HepG2 (cell line): ENCODE results near the gene SOCS1. TPM values are rescaled to one million over a fixed set of nuclear protein-coding genes. Genes with fewer than 3 reads are reported as not detected.

ENCODE experiments used
- ATAC-seq: fragments of 200-7000 bp; cut with Tn5 transposase; 3 replicates; pipeline ENCODE4 v1.9.1; 2020; ENCODE audit warnings: mild to moderate bottlenecking, moderate library complexity
- BruUV-seq: library from RNA; stranded (reverse); fragments of 400-500 nt; replicated peaks from 2 replicates; lab custom pipeline; 2021; lab: Mats Ljungman, UMichigan
- CTCF ChIA-PET: fragments of 300-600 bp; formaldehyde crosslinking; extraction: SDS; loops from one replicate; lab custom pipeline; 2021; ENCODE audit warnings: low total read pairs, inconsistent platforms, low intra/inter-chr PET ratio; lab: Yijun Ruan, JAX
- POLR2A ChIA-PET: fragments of 350-600 bp; sonication (Branson Sonifier 250); formaldehyde crosslinking; loops from one replicate; lab custom pipeline; 2020; ENCODE audit warnings: antibody characterized with exemption, inconsistent platforms; lab: Yijun Ruan, JAX
- DNase-seq: peaks from one replicate; pipeline ENCODE4 v3.0.0-alpha.2; 2015; ENCODE audit warnings: low spot score
- FAIRE-seq: peaks from 3 replicates; lab custom pipeline; 2011; peaks lifted over from hg19 to GRCh38; lab: Jason Lieb, UNC
- H2AFZ ChIP-seq: one replicate; pipeline ENCODE4 v1.6.1; 2011; ENCODE audit warnings: low read length, inconsistent platforms
- H3K27ac ChIP-seq: fragments of 300-600 bp; 3 replicates; pipeline ENCODE4 v1.8.0; 2011; ENCODE audit warnings: mixed run types, mild to moderate bottlenecking, mixed read lengths, low read length, inconsistent platforms; ENCODE audit not compliant: insufficient read depth; ENCODE audit errors: extremely low read length
- H3K27me3 ChIP-seq, 2 experiments: fragments of 200-600 bp in 1 of 2; 2 replicates in 1 of 2; 3 replicates in 1 of 2; pipeline versions ENCODE4 v1.6.0 to v1.8.0; 2011; ENCODE audit warnings: low read length in 2 of 2, mild to moderate bottlenecking in 2 of 2, moderate library complexity in 2 of 2, inconsistent platforms in 1 of 2; ENCODE audit not compliant: insufficient read depth in 2 of 2, control insufficient read depth in 1 of 2
- H3K36me3 ChIP-seq, 2 experiments: fragments of 200-600 bp in 1 of 2; replicated peaks in 1 of 2; 2 replicates in 1 of 2; 3 replicates in 1 of 2; pipeline versions ENCODE4 v1.5.1 to v1.8.0; 2011; ENCODE audit warnings: low read length in 2 of 2, inconsistent platforms in 1 of 2; ENCODE audit not compliant: insufficient read depth in 2 of 2, control insufficient read depth in 1 of 2
- H3K4me1 ChIP-seq: 2 replicates; pipeline ENCODE4 v1.5.1; 2012; ENCODE audit warnings: low read length, inconsistent platforms; ENCODE audit not compliant: insufficient read depth
- H3K4me2 ChIP-seq: 2 replicates; pipeline ENCODE4 v1.6.0; 2011; ENCODE audit warnings: low read depth, low read length, inconsistent platforms
- H3K4me3 ChIP-seq, 3 experiments: fragments of 200-600 bp in 1 of 3; sonication (generic), shearing (Covaris generic) in 1 of 3; replicated peaks in 1 of 3; 2 replicates each; pipeline ENCODE4 v1.5.1; 2011 to 2016; ENCODE audit warnings: low read length in 3 of 3, inconsistent platforms in 2 of 3, low read depth in 2 of 3, mild to moderate bottlenecking in 2 of 3, control low read depth in 1 of 3, mixed read lengths in 1 of 3; ENCODE audit not compliant: insufficient read depth in 1 of 3
- H3K79me2 ChIP-seq: one replicate; pipeline ENCODE4 v1.6.1; 2011; ENCODE audit warnings: low read length, inconsistent platforms; ENCODE audit not compliant: insufficient read depth
- H3K9ac ChIP-seq: 2 replicates; pipeline ENCODE4 v1.6.0; 2011; ENCODE audit warnings: mild to moderate bottlenecking, low read depth, low read length, inconsistent platforms; ENCODE audit not compliant: insufficient read depth
- H3K9me3 ChIP-seq: 2 replicates; pipeline ENCODE4 v1.5.1; 2012; ENCODE audit warnings: mild to moderate bottlenecking, low read length
- H4K20me1 ChIP-seq: 2 replicates; pipeline ENCODE4 v1.6.0; 2011; ENCODE audit warnings: inconsistent platforms, mild to moderate bottlenecking, low read length, moderate library complexity; ENCODE audit not compliant: insufficient read depth
- DNMT1 ChIP-seq: sonication (generic); formaldehyde crosslinking; IDR thresholded peaks from 2 replicates; pipeline ENCODE4 v1.5.1; 2020; ENCODE audit warnings: mild to moderate bottlenecking, missing genetic modification reagents
- HDAC1 ChIP-seq: sonication (generic); formaldehyde crosslinking; IDR thresholded peaks from 2 replicates; pipeline ENCODE4 v1.5.1; 2020; ENCODE audit warnings: mild to moderate bottlenecking, missing genetic modification reagents
- HOXA3 ChIP-seq: sonication (generic); formaldehyde crosslinking; IDR thresholded peaks from 2 replicates; pipeline ENCODE4 v1.5.0; 2020; ENCODE audit warnings: missing genetic modification reagents
- KLF9 ChIP-seq: IDR thresholded peaks from 2 replicates; pipeline ENCODE4 v1.6.1; 2016; ENCODE audit warnings: low read depth
- MYNN ChIP-seq: sonication (generic); formaldehyde crosslinking; IDR thresholded peaks from 2 replicates; pipeline ENCODE4 v1.4.0; 2020; ENCODE audit warnings: mild to moderate bottlenecking, low read depth, missing genetic modification reagents
- SIX1 ChIP-seq: sonication (generic); formaldehyde crosslinking; IDR thresholded peaks from 2 replicates; pipeline ENCODE4 v1.4.0; 2020; ENCODE audit warnings: missing genetic modification reagents, borderline replicate concordance
- ZFP36L1 ChIP-seq: sonication (generic); formaldehyde crosslinking; IDR thresholded peaks from 2 replicates; pipeline ENCODE4 v1.8.0; 2022; ENCODE audit warnings: mild to moderate bottlenecking, missing genetic modification reagents, moderate library complexity
- ZNF432 ChIP-seq: sonication (generic); formaldehyde crosslinking; IDR thresholded peaks from 2 replicates; pipeline ENCODE4 v1.5.0; 2020; ENCODE audit warnings: missing genetic modification reagents, mild to moderate bottlenecking, borderline replicate concordance
- ZNF484 ChIP-seq: sonication (generic); formaldehyde crosslinking; IDR thresholded peaks from 2 replicates; pipeline ENCODE4 v1.5.1; 2020; ENCODE audit warnings: mild to moderate bottlenecking, low read depth, missing genetic modification reagents, borderline replicate concordance
- ZNF564 ChIP-seq: sonication (generic); formaldehyde crosslinking; IDR thresholded peaks from 2 replicates; pipeline ENCODE4 v1.8.1; 2023; ENCODE audit warnings: mild to moderate bottlenecking, missing genetic modification reagents
- WGBS: methylation state at CpG from one replicate; pipeline ENCODE4 v1.1.6; 2017; ENCODE audit warnings: low lambda C conversion rate; 5-methylcytosine and 5-hydroxymethylcytosine counted together
- in situ Hi-C: cut with HindIII; loops from 2 replicates; pipeline ENCODE4 v1.10.0; 2017; ENCODE audit warnings: low pct_unique_long_range_greater_than_20kb; ENCODE audit not compliant: extremely low pct_ligation_motif_present
- intact Hi-C: fragments of 100-400 bp; cut with micrococcal nuclease; formaldehyde crosslinking; loops from one replicate; pipeline ENCODE4 v1.10.0; 2022; ENCODE audit not compliant: unreplicated experiment
- polyA plus RNA-seq, 8 experiments: library from polyadenylated mRNA; depleted of rRNA in 3 of 8; stranded (reverse) in 7 of 8; unstranded in 1 of 8; fragments of >200 nt; fragmentation: Illumina TruSeq in 4 of 8; extraction: Trizol in 4 of 8; gene quantifications; 2 replicates each; pipeline versions ENCODE4 v1.2.1 to v1.2.3, GENCODE V29; 2011 to 2016; ENCODE audit warnings: low read depth in 4 of 8, missing spikeins in 1 of 8, mixed read lengths in 1 of 8; ENCODE audit not compliant: insufficient read depth in 1 of 8
- total RNA-seq, 5 experiments: library from RNA; depleted of rRNA; stranded (reverse); fragments of >200 nt; fragmentation: Illumina TruSeq; extraction: Trizol; gene quantifications; 2 replicates each; pipeline ENCODE4 v1.2.3, GENCODE V29; 2016; ENCODE audit warnings: low read depth in 1 of 5
- TF ChIP-seq, protein P1 (sequence below): sonication (generic); formaldehyde crosslinking; IDR thresholded peaks from 2 replicates; pipeline ENCODE4 v1.9.0; 2021; ENCODE audit warnings: mild to moderate bottlenecking, missing genetic modification reagents
- TF ChIP-seq, protein P2 (sequence below): sonication (generic); formaldehyde crosslinking; IDR thresholded peaks from 2 replicates; pipeline ENCODE4 v1.4.0; 2020; ENCODE audit warnings: missing genetic modification reagents

Gene SOCS1
- total and polyA plus RNA-seq, 2 of the 13 experiments (the other 11 are each of a cell fraction or from before 2014, with no cell fraction given): 5.3 to 6.3 TPM

DNA sequence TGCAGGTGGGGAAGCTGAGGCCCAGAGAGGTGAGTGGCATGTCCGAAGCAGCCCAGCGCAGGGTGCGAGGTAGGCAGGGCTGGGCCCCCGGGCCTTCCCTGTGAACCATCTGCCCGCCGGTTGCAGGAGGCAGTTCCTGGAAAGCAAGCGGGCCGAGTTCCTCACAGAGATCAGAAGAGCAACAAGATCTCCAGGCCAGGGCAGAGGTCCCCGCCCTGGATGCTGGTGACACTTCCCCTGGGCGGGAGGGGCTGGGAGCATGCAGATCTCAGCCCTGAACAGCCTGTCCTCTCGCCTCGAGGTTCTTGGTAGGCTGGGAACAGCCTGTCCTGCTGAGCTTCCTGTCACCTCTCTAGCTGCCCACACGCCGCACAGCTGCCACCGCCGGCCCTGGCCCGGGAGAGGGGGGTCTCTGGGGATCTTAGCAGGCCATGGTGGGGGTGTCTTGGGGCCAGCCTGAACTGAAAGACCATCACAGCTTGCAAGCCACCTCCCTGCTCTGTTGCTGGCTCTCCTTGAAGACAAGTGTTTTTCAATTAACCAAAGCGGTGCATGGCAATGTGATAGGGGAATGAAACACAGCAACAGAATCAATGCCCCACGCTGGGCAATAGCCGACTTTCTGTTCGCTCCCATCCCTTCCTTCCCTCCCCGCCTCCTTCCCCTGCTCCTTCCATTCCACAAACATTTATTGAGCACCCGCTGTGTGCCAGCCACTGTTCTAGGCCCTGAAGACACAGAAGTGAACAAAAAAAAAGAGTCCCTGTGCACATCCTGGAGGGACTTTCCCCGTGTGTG lies 31.7 kb downstream of the SOCS1 start:
- Histone ChIP-seq H3K4me1 (peaks cover 19% of the 10 kb centered on the region), H3K4me2 (peak overlapping the region; percentile 55), H3K27ac (no peak overlapping the region), H4K20me1 (no peaks in the 10 kb centered on the region), H2AFZ (no peak overlapping the region), H3K9me3 (peaks cover 2% of the 10 kb centered on the region), H3K9ac (no peak overlapping the region), H3K4me3 (peak overlapping the region in 1 of 3 experiments; percentile 39; a peak in 1 of 6 replicates), H3K79me2 (no peaks in the 10 kb centered on the region), H3K27me3 (peaks cover 5 to 25% of the 10 kb centered on the region in 2 experiments; a peak in 3 of 5 replicates), H3K36me3 (no peaks in the 10 kb centered on the region)
- CTCF ChIA-PET: no interaction called here
- BruUV-seq: no TSS peak
- FAIRE-seq: peak; percentile 72
- 26% methylated on average over 15 of the region's 24 CpGs for WGBS
- ATAC-seq: peak; percentile 96
- intact Hi-C loops: no loop called here
- POLR2A ChIA-PET: interaction anchor here (1.0 kb wide), 1 partner anchor 32 kb away, joined by 3 read pairs; the partner anchor contains the start of gene SOCS1
- peak; percentile 55 for DNase-seq
- in situ Hi-C loops: no loop called here
- no peak for TF ChIP-seq DNMT1 (CRISPR knock-in tag)
- no peak for TF ChIP-seq ZNF564
- TF ChIP-seq, protein P1, sequence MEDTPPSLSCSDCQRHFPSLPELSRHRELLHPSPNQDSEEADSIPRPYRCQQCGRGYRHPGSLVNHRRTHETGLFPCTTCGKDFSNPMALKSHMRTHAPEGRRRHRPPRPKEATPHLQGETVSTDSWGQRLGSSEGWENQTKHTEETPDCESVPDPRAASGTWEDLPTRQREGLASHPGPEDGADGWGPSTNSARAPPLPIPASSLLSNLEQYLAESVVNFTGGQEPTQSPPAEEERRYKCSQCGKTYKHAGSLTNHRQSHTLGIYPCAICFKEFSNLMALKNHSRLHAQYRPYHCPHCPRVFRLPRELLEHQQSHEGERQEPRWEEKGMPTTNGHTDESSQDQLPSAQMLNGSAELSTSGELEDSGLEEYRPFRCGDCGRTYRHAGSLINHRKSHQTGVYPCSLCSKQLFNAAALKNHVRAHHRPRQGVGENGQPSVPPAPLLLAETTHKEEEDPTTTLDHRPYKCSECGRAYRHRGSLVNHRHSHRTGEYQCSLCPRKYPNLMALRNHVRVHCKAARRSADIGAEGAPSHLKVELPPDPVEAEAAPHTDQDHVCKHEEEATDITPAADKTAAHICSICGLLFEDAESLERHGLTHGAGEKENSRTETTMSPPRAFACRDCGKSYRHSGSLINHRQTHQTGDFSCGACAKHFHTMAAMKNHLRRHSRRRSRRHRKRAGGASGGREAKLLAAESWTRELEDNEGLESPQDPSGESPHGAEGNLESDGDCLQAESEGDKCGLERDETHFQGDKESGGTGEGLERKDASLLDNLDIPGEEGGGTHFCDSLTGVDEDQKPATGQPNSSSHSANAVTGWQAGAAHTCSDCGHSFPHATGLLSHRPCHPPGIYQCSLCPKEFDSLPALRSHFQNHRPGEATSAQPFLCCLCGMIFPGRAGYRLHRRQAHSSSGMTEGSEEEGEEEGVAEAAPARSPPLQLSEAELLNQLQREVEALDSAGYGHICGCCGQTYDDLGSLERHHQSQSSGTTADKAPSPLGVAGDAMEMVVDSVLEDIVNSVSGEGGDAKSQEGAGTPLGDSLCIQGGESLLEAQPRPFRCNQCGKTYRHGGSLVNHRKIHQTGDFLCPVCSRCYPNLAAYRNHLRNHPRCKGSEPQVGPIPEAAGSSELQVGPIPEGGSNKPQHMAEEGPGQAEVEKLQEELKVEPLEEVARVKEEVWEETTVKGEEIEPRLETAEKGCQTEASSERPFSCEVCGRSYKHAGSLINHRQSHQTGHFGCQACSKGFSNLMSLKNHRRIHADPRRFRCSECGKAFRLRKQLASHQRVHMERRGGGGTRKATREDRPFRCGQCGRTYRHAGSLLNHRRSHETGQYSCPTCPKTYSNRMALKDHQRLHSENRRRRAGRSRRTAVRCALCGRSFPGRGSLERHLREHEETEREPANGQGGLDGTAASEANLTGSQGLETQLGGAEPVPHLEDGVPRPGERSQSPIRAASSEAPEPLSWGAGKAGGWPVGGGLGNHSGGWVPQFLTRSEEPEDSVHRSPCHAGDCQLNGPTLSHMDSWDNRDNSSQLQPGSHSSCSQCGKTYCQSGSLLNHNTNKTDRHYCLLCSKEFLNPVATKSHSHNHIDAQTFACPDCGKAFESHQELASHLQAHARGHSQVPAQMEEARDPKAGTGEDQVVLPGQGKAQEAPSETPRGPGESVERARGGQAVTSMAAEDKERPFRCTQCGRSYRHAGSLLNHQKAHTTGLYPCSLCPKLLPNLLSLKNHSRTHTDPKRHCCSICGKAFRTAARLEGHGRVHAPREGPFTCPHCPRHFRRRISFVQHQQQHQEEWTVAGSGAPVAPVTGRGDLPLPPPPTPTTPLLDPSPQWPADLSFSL: 0 out of 2 replicates have a peak, but pooled peaks have one; percentile 29
- TF ChIP-seq SIX1 (CRISPR knock-in tag): no peak
- TF ChIP-seq, protein P2, sequence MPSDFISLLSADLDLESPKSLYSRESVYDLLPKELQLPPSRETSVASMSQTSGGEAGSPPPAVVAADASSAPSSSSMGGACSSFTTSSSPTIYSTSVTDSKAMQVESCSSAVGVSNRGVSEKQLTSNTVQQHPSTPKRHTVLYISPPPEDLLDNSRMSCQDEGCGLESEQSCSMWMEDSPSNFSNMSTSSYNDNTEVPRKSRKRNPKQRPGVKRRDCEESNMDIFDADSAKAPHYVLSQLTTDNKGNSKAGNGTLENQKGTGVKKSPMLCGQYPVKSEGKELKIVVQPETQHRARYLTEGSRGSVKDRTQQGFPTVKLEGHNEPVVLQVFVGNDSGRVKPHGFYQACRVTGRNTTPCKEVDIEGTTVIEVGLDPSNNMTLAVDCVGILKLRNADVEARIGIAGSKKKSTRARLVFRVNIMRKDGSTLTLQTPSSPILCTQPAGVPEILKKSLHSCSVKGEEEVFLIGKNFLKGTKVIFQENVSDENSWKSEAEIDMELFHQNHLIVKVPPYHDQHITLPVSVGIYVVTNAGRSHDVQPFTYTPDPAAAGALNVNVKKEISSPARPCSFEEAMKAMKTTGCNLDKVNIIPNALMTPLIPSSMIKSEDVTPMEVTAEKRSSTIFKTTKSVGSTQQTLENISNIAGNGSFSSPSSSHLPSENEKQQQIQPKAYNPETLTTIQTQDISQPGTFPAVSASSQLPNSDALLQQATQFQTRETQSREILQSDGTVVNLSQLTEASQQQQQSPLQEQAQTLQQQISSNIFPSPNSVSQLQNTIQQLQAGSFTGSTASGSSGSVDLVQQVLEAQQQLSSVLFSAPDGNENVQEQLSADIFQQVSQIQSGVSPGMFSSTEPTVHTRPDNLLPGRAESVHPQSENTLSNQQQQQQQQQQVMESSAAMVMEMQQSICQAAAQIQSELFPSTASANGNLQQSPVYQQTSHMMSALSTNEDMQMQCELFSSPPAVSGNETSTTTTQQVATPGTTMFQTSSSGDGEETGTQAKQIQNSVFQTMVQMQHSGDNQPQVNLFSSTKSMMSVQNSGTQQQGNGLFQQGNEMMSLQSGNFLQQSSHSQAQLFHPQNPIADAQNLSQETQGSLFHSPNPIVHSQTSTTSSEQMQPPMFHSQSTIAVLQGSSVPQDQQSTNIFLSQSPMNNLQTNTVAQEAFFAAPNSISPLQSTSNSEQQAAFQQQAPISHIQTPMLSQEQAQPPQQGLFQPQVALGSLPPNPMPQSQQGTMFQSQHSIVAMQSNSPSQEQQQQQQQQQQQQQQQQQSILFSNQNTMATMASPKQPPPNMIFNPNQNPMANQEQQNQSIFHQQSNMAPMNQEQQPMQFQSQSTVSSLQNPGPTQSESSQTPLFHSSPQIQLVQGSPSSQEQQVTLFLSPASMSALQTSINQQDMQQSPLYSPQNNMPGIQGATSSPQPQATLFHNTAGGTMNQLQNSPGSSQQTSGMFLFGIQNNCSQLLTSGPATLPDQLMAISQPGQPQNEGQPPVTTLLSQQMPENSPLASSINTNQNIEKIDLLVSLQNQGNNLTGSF (CRISPR knock-in tag): 0 out of 2 replicates have a peak, but pooled peaks have one; percentile 22
- no peak for TF ChIP-seq ZNF432
- peak; percentile 46 for TF ChIP-seq HOXA3 (CRISPR knock-in tag)
- no peak for TF ChIP-seq HDAC1 (CRISPR knock-in tag)
- no peak for TF ChIP-seq KLF9 (CRISPR knock-in tag)
- TF ChIP-seq ZFP36L1: no peak
- no peak for TF ChIP-seq MYNN (CRISPR knock-in tag)
- TF ChIP-seq ZNF484 (CRISPR knock-in tag): no peak
